K562 (cell line): Measurements from ENCODE around the gene DCAF17. TPM values are rescaled to one million over a fixed set of nuclear protein-coding genes. Genes with fewer than 3 reads are reported as not detected.
A peak's percentile ranks its signal among the peaks of the same experiment; 100 is the strongest.

Source experiments
- ATF3 ChIP-seq, 2 experiments: fragments of 450-650 bp in 1 of 2; sonication (generic) in 1 of 2; formaldehyde crosslinking in 1 of 2; IDR thresholded peaks in 1 of 2; conservative IDR thresholded peaks in 1 of 2; 2 replicates each; pipeline versions ENCODE4 v1.6.1 to v1.8.1; 2016 to 2023; ENCODE audit warnings: mild to moderate bottlenecking in 2 of 2, moderate library complexity in 2 of 2, inconsistent platforms in 1 of 2, missing genetic modification reagents in 1 of 2
- BCOR ChIP-seq: fragments of 450-650 bp; IDR thresholded peaks from 2 replicates; pipeline ENCODE4 v1.6.1; 2016
- ETV6 ChIP-seq, 3 experiments: fragments of 150-350 bp in 1 of 3; sonication (generic) in 1 of 3; formaldehyde crosslinking in 1 of 3; IDR thresholded peaks; 2 replicates each; pipeline versions ENCODE4 v1.6.1 to v1.8.0; 2014 to 2022; ENCODE audit warnings: borderline replicate concordance in 2 of 3, low read depth in 2 of 3, antibody characterized with exemption in 1 of 3, low read length in 1 of 3, mild to moderate bottlenecking in 1 of 3, missing genetic modification reagents in 1 of 3
- FOXP1 ChIP-seq: sonication (generic); formaldehyde crosslinking; IDR thresholded peaks from 2 replicates; pipeline ENCODE4 v1.8.0; 2022; ENCODE audit warnings: mild to moderate bottlenecking, missing genetic modification reagents
- MTF1 ChIP-seq: fragments of 250-450 bp; sonication (Bioruptor Pico); IDR thresholded peaks from 2 replicates; pipeline ENCODE4 v1.9.0; 2021; ENCODE audit warnings: moderate library complexity, mild to moderate bottlenecking, inconsistent platforms, borderline replicate concordance
- MXI1 ChIP-seq: IDR thresholded peaks from 2 replicates; pipeline ENCODE4 v1.6.1; 2011; ENCODE audit warnings: low read depth, mild to moderate bottlenecking, improper control_type of control experiment, low read length
- SNRNP70 ChIP-seq: fragments of 200-400 bp; formaldehyde crosslinking; optimal IDR thresholded peaks from 2 replicates; pipeline ENCODE3; 2017; ENCODE audit warnings: low read depth, low read length
- TEAD4 ChIP-seq, 2 experiments: sonication (generic) in 1 of 2; formaldehyde crosslinking in 1 of 2; IDR thresholded peaks; 2 replicates each; pipeline versions ENCODE4 v1.6.1 to v1.8.0; 2012 to 2022; ENCODE audit warnings: borderline replicate concordance in 1 of 2, inconsistent platforms in 1 of 2, low read length in 1 of 2, mild to moderate bottlenecking in 1 of 2, missing genetic modification reagents in 1 of 2
- USF1 ChIP-seq: sonication (generic); formaldehyde crosslinking; IDR thresholded peaks from 2 replicates; pipeline ENCODE4 v1.9.0; 2022; ENCODE audit warnings: mild to moderate bottlenecking, missing genetic modification reagents
- ZBTB49 ChIP-seq: sonication (generic); formaldehyde crosslinking; IDR thresholded peaks from 2 replicates; pipeline ENCODE4 v1.8.0; 2022; ENCODE audit warnings: missing genetic modification reagents, mild to moderate bottlenecking, borderline replicate concordance
- ZNF224 ChIP-seq: sonication (generic); formaldehyde crosslinking; IDR thresholded peaks from 2 replicates; pipeline ENCODE4 v1.8.0; 2022; ENCODE audit warnings: mild to moderate bottlenecking, missing genetic modification reagents
- ZNF3 ChIP-seq: fragments of 250-450 bp; sonication (Bioruptor Pico); IDR thresholded peaks from 2 replicates; pipeline ENCODE4 v1.5.0; 2021; ENCODE audit warnings: mild to moderate bottlenecking, moderate library complexity
- ZNF592 ChIP-seq: fragments of 450-650 bp; IDR thresholded peaks from 2 replicates; pipeline ENCODE4 v1.6.1; 2017; ENCODE audit warnings: antibody characterized with exemption, mild to moderate bottlenecking
- ZNF740 ChIP-seq, 3 experiments: fragments of 200-800 bp in 1 of 3; sonication (Bioruptor generic) in 1 of 3; sonication (generic) in 1 of 3; formaldehyde crosslinking in 1 of 3; IDR thresholded peaks; 2 replicates each; pipeline versions ENCODE4 v1.6.1 to v1.8.0; 2016 to 2022; ENCODE audit warnings: mild to moderate bottlenecking in 2 of 3, missing compliant biosample characterization in 2 of 3, missing genetic modification characterization in 2 of 3, missing genetic modification reagents in 1 of 3
- polyA plus RNA-seq, 8 experiments: library from polyadenylated mRNA; depleted of rRNA in 4 of 8; stranded (reverse) in 5 of 8; unstranded in 3 of 8; fragments of >200 nt; fragmentation: Nextera tagmentation in 2 of 8; fragmentation: Illumina TruSeq in 1 of 8; extraction: Ambion mirVana in 2 of 8; extraction: Trizol in 1 of 8; gene quantifications; 2 replicates each; pipeline versions ENCODE4 v1.2.1 to v1.2.3, GENCODE V29; 2011 to 2014; ENCODE audit warnings: inconsistent platforms in 1 of 8, missing spikeins in 1 of 8
- total RNA-seq, 7 experiments: library from RNA; depleted of rRNA in 6 of 7; stranded (reverse); fragments of >200 nt in 6 of 7; fragmentation: Illumina TruSeq in 2 of 7; extraction: Trizol in 2 of 7; gene quantifications; 2 replicates each; pipeline versions ENCODE4 v1.2.1 to v1.2.3, GENCODE V29; 2011 to 2021; ENCODE audit warnings: low replicate concordance in 1 of 7

Gene DCAF17
- total and polyA plus RNA-seq, 9 of the 15 experiments (the other 6 are each of a cell fraction or from before 2014, with no cell fraction given): 10.0 to 38.5 (median 27.1) TPM

GRCh38 chr2:171432969-171433762 is 860 bp upstream of the DCAF17 start (continued):
- no peak for TF ChIP-seq ATF3 (IDR thresholded peaks at IDR 0.05)
- peak; percentile 52; the same call in 1 of the 2 replicates for TF ChIP-seq ATF3 (CRISPR knock-in tag; conservative IDR thresholded peaks at IDR 0.05)
- TF ChIP-seq SNRNP70: no peak
- TF ChIP-seq MXI1: peak; percentile 95
- TF ChIP-seq USF1: peak; percentile 69
- TF ChIP-seq ZNF592: peak; percentile 89
- TF ChIP-seq TEAD4 (IDR thresholded peaks at IDR 0.05; ENCODE audit: low read length): 0 out of 2 replicates have a peak, but pooled peaks have one; percentile 12
- no peak for TF ChIP-seq TEAD4 (CRISPR knock-in tag; IDR thresholded peaks at IDR 0.05; ENCODE audit: borderline replicate concordance)
- no peak; the same call in 1 of the 2 replicates for TF ChIP-seq ZNF740 (CRISPR knock-in tag; IDR thresholded peaks at IDR 0.05)
- TF ChIP-seq ZNF740 (tag; IDR thresholded peaks at IDR 0.05): 0 out of 4 replicates have a peak, but pooled peaks of 1 of the 2 experiments have one; percentile 23
- TF ChIP-seq ZNF224 (CRISPR knock-in tag): peak; percentile 82; the same call in 1 of the 2 replicates
- no peak for TF ChIP-seq ZNF3 (CRISPR knock-in tag)
- TF ChIP-seq BCOR: no peak
- TF ChIP-seq ETV6 (IDR thresholded peaks at IDR 0.05; ENCODE audit: borderline replicate concordance in 1 of 2, low read depth in 2 of 2, low read length in 1 of 2): 0 out of 4 replicates have a peak, but pooled peaks of 1 of the 2 experiments have one; percentile 18
- 0 out of 2 replicates have a peak, but pooled peaks have one; percentile 31 for TF ChIP-seq ETV6 (CRISPR knock-in tag; IDR thresholded peaks at IDR 0.05; ENCODE audit: borderline replicate concordance)
- TF ChIP-seq ZBTB49 (CRISPR knock-in tag): 0 out of 2 replicates have a peak, but pooled peaks have one; percentile 48
- peak; percentile 94 for TF ChIP-seq FOXP1
- no peak for TF ChIP-seq MTF1 (CRISPR knock-in tag)
